GM21423 (cell line): ENCODE data around the gene FANK1.

ENCODE experiments used
- ATAC-seq: cut with Tn5 transposase; IDR thresholded peaks from one replicate; pipeline ENCODE4 v1.9.1; 2021; ENCODE audit warnings: mild to moderate bottlenecking, moderate library complexity; ENCODE audit not compliant: unreplicated experiment

The FANK1 gene

DNA sequence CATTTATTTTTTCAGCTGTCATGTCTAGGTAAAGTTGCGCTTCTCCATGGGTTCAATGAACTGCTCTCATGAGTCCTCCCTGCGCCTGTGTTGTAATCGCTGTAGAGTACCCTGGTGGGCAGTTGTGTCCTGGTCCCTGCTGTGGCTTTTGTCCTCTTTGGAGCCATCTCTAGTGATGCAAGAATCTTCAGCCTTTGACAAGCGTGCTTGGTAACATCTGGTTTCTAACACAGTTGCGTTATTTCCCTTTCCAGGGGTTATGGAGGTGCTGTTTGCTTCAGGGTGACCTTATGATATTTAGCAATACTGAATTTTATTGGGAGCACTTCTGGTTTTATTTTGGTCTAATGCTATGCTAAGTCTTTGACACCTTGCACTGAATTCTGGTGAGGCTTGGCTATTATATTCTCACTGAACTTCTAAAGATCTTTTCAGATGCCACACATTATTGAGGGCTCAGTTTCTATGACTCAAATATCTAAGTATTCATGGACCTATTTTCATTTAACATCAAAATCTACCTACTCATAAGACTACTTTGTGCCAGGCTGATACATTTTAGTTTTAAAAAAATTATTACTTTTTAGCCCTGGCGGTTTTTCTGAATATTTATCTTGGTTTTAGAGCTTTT, 88.6 kb downstream of the FANK1 start:
- ATAC-seq: no peak

DNA sequence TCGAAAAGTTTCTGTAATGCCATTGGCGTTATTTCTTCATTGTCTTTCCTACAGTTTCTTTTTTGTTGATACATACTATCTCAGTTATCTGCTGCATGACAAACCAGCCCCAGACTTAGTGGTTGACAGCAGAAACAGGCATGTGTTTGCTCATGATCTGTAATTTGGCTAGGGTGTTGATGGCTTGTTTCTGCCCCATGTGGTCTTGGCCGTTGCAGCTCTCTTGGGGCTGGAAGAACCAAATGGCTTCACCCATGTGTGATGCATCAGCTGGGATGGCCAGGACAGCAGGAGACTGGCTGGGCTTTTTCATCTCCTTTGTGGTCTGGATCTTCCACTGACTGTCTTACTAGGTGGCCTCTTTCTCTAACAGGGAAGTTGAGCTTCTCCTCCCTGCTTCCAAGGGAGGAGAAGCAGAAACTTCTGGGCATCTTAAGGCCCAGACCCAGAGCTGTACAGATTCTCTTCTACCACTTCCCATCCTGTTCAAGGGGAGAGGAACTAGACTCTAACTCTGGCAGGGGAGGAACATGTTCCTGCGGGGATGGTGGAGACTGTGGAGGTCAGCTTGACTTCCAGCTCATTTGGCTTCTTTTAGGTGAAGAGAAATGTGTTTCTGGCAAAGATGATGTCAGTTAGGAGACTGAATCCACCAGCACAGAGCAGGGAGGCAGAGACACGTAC, 89.3 kb downstream of the FANK1 start:
- no peak for ATAC-seq

DNA sequence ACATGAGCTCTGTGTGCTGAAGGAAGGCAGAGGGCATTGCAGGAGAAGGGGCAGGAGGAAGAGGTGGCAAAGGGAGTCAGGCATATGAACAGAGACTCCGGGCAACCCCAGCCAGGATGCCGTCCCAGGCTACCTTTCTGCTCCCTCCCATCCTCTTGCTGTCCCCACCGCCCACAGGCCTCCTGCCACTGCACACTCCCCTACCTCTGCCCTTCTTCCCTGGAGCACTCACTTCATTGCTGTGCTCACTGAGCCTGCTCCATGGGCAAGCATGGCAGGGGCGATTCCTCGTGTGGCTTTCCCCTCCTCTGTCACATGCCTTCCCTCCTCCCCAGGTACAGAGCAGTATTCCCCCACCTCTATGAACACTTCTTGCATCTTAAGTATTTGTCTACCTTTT, 93.4 kb downstream of the FANK1 start:
- ATAC-seq: no peak

DNA sequence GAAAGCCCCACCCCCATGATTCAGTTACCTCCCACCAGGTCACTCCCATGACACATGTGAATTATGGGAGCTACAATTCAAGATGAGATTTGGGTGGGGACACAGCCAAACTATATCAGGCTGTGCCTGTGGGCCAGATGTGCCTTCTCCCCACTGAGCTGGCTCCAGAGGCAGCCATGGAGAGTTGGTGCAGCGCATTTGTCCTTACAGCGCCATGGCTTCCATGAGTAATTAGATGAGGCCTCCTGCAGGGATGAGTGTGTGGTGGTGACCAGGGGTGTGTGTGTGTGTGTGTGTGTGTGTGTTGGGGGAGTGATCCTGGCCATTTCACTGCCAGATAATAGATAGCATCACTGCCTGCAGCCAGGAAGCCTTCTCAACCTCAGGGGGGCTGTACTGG, 94.6 kb downstream of the FANK1 start:
- ATAC-seq: no peak

DNA sequence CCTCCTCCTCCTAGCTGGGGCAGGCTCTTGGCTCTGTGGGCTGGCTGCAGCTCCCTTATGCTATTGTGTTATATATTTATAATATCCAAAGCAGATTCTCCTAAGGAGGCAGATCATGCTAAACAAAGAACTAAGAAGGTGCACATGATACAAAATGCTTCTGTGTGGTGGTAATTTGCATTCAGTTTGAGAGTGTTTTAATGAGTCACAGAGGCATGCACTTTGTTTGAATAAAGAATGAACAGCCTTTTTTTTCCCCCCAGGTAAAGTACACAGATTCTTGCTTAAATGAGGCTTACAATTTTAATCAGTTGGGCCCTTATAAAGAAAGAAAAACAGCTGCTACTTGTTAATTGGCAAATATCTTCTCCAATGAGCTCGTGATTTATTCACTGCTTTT, 95.0 kb downstream of the FANK1 start:
- ATAC-seq: no peak

DNA sequence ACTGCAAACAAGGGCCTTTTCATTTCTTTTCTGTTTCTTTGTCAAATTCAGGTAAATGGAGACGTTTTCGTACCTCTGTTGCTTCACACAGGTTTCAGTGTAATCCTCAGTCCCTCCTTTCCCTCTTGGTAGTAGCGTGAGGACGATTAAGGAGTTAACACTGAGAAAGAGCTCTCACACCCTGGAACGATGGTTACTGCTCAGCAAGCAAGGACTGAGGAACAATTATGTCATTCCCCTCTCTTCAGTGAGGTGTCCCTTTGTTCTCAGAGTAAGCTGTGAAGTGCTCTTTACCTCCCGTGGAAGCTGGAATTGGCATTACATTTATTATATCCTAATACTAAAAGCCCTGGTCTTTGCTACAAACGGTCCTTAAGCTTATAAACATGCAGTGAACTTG, 95.9 kb downstream of the FANK1 start:
- no peak for ATAC-seq

DNA sequence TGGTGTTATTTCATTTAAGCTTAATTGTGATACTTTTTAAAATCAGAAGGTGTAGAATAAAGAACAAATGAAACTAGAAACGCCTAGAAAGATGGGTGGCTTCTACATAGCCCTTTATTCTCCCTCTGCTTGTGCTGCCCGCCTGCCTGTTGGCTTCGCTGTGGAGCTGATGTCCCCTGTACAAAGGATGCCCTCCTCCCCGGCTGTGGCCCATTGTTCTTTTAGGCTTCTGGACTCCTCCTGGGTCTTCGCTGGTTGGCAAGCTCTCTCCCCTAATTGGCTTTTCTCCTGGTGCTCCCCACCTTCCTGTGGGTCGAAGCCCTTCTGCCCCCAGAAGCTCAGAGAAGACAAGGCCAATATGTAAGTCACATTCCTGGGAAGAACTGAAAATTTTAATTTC, 98.2 kb downstream of the FANK1 start:
- ATAC-seq: no peak

DNA sequence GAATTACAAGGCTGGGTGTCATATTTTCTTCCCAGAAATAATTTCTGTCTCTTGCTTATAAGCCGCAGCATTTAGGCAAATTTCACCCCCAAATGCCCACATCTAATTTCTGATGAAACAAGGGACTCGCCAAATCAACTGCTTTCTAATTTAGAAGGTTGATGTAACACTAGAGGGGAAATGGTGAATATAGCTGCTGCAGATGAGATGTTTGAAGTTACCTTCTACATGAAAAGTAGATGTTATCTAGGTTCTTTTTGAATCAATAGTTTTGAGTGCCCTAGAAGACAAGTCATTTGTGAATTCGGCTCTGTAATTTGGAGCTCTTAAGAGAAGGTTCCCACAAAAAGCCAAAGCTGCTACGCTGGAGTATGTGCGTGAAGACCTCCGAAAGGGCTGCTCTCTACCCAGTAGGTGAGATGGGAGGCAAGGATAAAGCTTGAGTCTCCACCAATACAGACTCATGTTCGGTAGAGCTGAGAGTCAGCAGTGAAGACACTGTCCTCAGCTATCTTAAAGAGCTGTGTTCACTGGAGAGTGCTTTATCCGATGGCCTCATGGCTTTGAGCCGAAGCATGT, 99.5 kb downstream of the FANK1 start:
- no peak for ATAC-seq

DNA sequence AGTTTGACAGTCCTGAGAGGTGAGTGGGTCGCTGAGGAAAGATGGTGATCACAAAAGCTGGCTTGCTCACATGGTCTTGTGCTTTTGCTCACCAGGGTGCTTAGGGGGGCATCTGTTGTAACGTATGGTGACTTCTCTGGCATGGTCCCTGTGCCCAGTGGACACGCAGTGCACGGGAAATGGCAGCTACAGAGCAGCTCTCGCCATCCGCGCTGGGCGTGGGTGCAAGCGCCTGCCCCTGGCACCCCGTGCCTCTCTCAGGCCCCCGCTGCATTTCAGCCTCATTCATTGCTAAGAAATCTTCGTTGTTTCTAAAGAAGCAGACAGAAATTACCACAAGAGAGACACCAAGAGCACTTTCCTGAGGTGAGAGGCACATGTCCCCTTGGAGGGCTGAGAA, 101.2 kb downstream of the FANK1 start:
- no peak for ATAC-seq

DNA sequence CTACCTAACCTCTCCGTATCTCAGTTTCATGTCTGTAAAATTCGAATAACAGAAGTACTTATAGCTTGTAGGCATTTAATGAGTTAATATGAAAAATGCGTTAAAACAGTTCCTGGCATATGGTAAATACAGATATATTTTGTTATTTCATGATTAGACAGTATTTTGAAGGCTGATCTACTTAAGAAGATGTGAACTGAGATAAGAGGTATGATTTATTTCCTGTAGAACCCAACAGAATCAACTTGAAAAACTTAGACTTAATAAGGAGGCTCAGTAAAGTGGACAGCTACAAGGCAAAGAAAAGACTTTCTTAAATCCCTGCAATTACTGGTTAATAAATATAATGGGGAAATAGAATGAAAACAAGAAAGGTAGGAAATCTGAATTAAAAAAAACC, 103.3 kb downstream of the FANK1 start:
- no peak for ATAC-seq

DNA sequence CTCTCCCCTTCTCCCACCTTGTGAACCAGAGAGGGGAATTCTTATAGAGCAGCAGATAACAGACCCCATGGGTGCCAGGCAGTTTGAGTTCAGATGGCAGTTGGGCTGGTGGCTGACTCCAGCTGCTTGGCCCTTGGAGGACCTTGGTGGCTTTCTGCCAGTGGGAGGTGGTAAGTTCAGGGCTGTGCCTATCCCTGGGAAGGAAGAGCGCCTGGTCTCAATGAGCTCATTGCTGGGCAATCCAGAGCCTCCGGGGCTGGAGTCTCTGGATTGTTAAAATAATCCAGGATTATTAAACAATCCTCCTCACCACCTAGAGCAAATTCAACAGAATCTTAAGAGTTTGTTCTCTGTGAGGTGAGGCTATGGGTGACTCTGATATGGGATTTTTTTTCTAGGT, 105.2 kb downstream of the FANK1 start:
- ATAC-seq: no peak

DNA sequence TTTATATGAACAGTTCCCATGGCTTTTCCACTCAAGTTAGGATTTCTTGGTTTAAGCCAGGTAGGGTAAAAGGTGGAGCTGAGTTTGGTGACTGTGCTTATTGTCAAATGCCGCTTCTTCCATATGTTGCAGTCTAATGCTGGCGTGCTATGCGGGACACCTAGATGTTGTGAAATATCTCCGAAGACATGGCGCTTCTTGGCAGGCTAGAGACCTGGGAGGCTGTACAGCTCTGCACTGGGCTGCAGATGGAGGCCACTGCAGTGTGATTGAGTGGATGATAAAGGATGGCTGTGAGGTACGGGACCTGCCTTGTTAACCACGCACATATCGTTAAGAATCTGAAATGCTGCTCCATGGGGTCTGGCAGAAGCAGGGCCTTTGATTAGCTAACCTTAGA, 108.4 kb downstream of the FANK1 start:
- no peak for ATAC-seq

DNA sequence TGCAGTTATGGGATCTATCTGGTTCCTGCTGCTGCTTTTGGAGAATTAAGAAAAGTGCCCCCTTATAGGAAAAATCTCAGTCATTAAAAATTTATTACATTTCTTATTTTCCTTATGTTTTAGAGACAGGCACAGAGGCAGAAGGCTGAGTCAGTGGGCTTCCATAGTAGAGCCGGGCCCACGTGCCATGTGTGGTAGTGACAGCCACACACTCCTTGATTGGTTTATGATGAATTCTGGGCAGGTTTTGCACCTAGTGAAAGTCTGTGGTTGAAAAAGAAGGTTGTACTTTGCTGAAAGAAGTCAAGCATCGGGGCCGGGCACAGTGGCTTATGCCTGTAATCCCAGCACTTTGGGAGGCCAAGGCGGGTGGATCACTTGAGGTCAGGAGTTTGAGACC, 109.9 kb downstream of the FANK1 start:
- ATAC-seq: no peak

DNA sequence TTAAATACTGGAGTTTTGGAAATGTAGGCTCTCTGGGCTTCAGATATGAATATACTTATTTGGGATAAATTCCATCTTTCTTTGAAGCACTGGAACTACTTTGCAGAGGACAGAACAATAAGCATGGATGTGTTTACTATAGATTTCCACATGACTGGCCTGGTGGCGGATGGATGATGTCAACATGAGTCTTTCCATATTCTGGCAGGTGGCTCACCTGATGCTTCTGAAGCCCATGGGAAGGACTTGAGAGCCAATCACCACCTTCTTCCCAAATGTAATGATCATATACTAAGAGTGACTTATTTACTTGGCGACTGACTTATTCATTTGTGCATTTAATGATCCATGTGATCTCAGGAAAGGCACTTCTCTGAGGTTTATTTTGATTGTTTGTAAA, 110.5 kb downstream of the FANK1 start:
- ATAC-seq: no peak

DNA sequence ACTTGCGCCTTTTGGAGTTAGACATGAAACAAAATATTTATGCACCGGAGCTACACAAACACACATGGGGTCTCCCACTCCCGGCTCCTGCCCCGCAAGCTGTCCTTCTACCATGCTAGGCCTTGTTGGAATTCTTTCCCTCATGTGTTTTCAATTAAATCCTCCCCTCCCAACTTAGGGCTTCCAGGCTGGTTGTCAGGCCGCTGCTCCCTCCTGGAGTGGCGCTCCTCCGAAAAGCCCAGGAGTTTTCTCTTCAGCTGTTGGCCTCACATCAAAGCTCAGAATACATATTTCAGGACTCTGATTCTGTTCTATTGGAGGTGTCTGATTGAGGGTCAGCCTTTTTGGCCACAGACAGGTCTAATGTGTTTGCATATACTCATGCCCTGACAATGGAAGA, 113.3 kb downstream of the FANK1 start:
- no peak for ATAC-seq

DNA sequence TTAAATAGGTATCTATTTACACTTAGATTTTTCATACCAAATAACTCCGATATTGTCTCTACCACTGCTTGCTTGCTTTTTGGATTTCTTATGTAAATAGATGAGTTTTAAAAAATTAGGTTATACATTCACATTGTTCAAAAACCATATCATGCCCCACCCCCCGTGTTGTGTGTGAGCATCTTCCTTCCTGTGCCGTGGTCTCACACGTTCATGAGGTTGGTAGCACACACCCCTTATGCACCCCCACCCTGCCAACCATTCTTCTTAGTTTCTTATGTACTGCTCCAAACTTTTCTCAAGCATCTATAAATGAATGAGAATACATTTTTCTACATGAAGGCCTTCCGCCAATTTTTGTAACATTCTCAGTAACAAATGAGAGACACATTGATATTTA, 115.6 kb downstream of the FANK1 start:
- no peak for ATAC-seq

DNA sequence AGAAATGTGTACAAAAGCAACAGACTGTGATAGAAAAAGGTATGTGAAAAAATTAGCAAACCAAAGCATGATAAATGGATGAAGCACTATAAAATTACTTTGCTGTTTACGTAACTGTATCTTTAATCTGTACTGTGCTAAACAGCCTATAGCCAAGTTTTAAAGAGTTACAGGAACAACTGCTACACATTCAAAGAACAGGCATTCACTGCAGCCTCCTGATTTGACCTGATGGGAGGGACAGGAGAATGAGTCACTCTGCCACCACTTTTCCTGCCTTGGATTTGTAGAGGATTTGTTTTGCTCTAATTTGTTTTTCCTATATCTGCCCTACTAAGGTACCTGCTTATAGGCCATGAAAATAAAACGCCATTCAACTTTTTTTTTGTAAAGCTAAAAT, 116.1 kb downstream of the FANK1 start:
- no peak for ATAC-seq

DNA sequence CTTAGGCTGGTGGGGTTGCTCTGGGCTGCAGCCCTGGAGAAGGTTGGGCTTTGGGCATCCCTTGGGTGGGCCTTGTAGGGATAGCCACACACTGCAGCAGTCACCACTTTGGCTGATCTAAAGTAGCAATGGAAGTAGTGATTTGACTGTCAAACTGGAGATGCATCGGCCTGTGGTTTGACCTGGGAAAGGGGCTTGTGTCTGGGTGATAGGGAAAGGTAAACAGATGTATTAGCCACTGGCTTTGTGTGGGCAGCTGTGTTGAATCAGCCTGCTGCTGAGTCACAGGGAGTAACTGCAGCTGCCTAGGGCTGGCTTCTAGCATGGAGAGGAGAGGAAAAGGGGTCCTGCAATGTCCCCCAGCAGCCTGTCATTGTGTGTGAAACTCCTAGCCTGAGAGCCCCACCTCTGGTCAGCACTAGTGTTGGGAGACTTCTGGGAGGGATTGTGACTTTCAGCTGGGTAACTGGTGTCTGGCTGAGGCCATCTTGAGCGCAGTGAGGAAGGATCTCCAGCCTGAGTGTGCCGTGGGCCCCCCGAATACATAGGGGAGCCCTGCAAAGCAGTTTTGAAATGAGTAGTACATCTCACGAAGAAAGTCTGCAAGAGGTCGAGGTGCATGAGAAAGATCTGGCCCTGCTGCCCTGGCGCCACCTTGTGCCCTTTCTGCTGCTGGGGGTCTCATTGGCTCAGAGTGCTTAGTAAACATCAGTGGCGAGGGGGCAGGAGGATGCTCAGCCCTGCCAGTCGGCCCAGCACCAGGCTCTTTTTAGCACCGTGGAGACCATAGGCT, 117.3 kb downstream of the FANK1 start:
- no peak for ATAC-seq

DNA sequence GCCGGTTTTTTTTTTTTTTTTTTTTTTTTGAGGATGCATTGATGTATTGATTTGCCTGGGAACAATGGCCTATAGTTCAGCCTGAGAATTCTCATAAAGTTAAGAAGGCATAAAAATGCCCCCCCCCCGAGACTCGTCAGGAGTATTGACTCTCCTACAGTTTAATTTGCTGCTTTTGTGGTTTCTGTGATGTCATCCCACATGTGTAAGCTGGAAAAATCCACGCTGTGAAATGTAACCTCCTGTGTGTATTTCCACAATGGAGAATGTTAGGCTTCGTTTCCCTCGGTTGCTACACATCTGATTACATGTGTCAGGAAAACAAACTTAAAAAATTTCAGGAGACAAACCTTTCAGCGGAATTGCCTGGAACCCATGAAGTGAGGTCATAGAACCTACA, 117.9 kb downstream of the FANK1 start:
- ATAC-seq: no peak

DNA sequence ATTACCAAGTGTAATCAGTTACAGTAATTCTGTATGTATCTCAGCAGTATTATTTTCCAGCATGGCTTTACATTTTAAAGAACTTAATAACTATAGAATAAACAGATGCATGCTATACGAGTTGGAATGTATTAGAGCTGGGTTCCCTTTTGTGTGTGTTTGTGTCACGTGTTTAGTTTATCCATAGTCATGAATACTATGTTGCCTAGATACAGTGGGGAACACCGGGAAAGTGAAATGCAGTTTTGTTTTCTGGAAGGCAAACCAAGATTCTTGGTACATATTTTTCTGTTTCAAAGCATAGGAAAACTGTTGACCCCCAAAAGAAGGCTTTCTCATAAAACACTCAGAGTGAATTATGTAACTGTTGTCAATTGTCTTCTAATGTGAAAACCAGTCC, 119.0 kb downstream of the FANK1 start:
- no peak for ATAC-seq

DNA sequence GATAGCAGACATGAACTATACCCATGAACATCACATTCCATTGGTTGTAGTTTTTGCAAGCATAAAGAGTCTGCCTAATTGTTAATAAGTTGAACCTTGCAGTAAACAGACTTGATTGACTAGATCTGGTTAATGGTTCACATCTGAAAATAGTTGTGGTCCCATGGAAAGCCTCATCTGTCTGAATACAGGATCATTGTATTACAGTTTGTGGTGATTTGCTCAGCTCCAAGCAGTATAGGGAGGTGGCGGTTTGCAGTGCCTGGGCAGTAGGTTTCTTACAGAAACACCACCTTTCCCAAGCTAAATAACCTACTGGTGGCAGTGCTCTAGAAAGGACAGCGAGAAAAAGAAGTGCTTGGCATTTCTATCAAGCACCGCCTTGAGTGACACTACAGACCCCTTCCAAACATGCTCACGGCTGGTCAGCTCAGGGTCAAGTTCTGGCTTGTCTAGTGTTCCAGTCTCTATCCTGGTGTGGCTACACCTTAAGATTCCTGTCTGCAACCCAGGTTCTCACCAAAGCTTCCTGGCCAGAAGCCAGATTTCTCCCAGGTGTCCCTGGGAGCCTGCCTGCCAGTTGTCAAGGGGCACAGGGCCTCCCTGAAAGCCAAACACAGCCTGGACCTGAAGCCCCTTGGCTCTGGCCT, 119.9 kb downstream of the FANK1 start:
- ATAC-seq: no peak
